Smooth muscle cell of the umbilical artery (primary cell): ENCODE data around the gene DCXR. TPM values are rescaled to one million over a fixed set of nuclear protein-coding genes. Genes with fewer than 3 reads are reported as not detected.

Source experiments
- total RNA-seq: library from RNA; depleted of rRNA; stranded (reverse); fragments of >200 nt; gene quantifications from 2 replicates; pipeline ENCODE4 v1.2.3, GENCODE V29; 2014

DCXR gene
- 30.7 and 48.7 TPM in 2 replicates for total RNA-seq

DNA sequence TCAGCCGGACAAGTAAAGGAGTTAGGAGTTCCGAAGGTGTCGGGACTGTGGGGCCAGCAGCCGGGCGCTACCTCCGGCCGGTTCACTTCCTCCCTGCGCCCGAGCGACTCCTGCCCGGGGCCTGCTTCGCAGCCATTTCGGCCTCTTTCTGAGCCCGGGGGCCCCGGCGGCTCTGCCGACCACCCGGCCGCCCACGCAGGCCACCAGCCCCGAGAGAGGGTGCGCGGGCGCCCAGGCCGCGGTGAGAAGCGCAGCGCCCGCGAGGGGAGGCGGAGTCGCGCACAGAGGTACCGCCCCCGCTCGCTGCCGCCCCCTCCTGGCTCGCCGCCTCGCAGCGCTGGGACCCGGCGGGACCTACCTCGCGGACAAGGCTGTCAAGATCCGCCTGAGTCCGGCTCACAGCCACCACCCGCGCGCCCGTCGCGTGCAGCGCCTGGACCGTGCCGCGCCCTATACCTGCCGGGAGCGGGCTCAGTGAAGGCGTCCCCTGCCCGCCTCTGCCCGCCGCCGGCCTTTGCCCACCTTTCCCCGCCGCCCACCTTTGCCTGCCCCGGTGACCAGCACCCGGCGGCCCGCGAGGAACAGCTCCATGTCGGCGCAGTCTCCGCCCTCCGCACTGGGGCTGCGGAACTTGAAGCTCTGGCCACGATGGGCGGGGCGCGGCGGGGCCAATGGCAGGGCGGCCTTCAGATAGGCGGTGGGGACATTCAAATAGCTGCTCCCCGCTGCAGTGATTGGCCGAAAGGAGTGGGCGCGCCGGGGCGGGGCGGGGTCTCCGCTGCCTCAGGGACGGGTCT lies at the start of gene DCXR:
Gene DCXR (minus strand): TSS at position 606 of the 797 bp plus-strand sequence. CDS start 15 bp downstream, at position 591.

GRCh38 chr17:82065638-82066303 lies 28.3 kb upstream of the DCXR start, which contains the start of gene DUS1L:
Gene DUS1L, minus strand, starts transcription at chr17:82065804. Its CDS starts 745 bp downstream, at chr17:82065059.

GRCh38 chr17:82051776-82052637 lies 14.5 kb upstream of the DCXR start, which contains the start of the genes GPS1 and RFNG:
Gene GPS1, plus strand, starts transcription at chr17:82051898. Its CDS starts 34 bp downstream, at chr17:82051932.
Gene RFNG, minus strand, starts transcription at chr17:82051811. Its CDS starts 45 bp downstream, at chr17:82051766.

GRCh38 chr17:82031303-82031884 lies 6.1 kb downstream of the DCXR start, which contains the start of gene RAC3:
Gene RAC3, plus strand, starts transcription at chr17:82031678. Its CDS starts 84 bp downstream, at chr17:82031762.

DNA sequence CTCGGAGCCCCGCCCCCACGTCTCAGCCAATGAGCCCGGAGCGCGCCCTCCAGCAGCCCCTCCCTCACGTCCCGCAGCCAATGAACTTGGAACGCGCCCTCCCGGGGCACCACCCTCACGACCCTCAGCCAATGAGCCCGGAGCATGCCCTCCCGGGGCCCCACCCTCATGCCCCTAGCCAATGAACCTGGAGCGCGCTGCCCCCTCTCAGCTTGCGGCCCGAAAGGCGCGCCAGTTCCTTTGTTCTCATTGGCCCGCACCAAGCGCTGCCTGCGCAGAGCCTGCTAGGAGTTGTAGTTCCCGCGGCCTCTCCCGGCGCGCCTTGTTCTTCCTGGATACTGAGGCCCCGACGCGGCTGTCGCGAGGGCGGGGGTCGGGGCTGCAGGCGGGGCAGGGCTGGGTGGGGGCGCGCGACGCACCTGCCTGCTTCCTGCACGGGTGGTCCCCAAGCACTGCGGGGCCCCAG lies 14.5 kb downstream of the DCXR start, which contains the start of gene LRRC45:
Gene LRRC45 (plus strand): TSS at position 325 of the 466 bp plus-strand sequence. CDS start 339 bp downstream, outside the sequence.

DNA sequence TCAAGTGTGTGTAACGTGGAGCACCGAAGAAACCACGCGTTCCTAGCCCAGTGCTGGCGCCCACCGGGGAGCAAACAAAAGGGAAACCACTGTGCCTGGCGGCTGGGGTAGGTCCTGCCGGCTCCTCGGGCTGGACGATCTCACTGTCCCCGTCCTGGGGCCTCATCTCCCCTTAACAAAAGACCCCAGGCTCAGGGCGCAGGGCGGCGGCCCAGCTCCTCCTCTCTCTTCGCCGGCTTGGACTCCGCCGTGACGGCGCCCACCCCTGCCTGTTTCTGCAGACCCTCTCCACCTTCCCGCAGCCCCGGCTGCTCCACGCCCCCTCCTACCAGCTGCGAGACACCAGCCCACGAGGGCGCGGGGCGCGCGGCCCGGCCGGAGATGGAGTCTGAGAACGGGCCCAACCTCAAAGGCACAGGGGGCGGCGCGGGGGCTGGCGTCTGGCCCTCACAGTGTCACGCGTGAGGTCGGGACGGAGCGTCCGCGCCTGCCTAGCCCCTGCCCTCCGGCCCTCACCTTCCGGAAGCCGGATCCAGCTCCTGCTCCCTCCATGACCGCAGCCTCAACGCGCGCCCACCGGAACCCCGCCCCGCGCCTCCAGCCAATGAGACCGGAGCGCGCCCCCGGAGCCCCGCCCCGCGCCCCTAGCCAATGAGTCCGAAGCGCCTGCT lies 15.1 kb downstream of the DCXR start, which contains the start of gene CENPX:
Gene CENPX (minus strand): TSS at position 569 of the 671 bp plus-strand sequence. CDS start 17 bp downstream, at position 552.

Other genes starting within 250 kb of the DCXR start
- gene GCGR, start 233.5 kb downstream of the DCXR start, total RNA-seq = not detected in 2 replicates
- gene MCRIP1, start 204.4 kb downstream of the DCXR start, total RNA-seq = 82.5 and 97.7 TPM in 2 replicates
- 0.09 TPM in 1 of 2 replicates, not detected in the other for gene PPP1R27, start 202.6 kb downstream of the DCXR start, total RNA-seq
- gene P4HB, start 177.2 kb downstream of the DCXR start, total RNA-seq = 2,852 and 4,180 TPM in 2 replicates
- gene ARHGDIA, start 166.4 kb downstream of the DCXR start, total RNA-seq = 120 and 379 TPM in 2 replicates
- 76.3 and 110 TPM in 2 replicates for gene ALYREF, start 146.1 kb downstream of the DCXR start, total RNA-seq
- gene ANAPC11, start 146.0 kb downstream of the DCXR start, total RNA-seq = 84.9 and 198 TPM in 2 replicates
- 0.51 and 1.5 TPM in 2 replicates for gene NPB, start 135.5 kb downstream of the DCXR start, total RNA-seq
- 50.5 and 52.1 TPM in 2 replicates for gene PCYT2, start 126.3 kb downstream of the DCXR start, total RNA-seq
- 13.1 and 20.2 TPM in 2 replicates for gene SIRT7, start 119.5 kb downstream of the DCXR start, total RNA-seq
- 28.2 and 32.5 TPM in 2 replicates for gene MAFG, start 110.0 kb downstream of the DCXR start, total RNA-seq
- gene PYCR1, start 100.4 kb downstream of the DCXR start, total RNA-seq = 245 and 274 TPM in 2 replicates
- gene MYADML2, start 90.5 kb downstream of the DCXR start, total RNA-seq = under 0.01 TPM in 1 of 2 replicates, not detected in the other
- 0.14 TPM in 1 of 2 replicates, not detected in the other for gene NOTUM, start 76.5 kb downstream of the DCXR start, total RNA-seq
- 21.4 and 28.8 TPM in 2 replicates for gene ASPSCR1, start 60.1 kb downstream of the DCXR start, total RNA-seq
- 11.3 and 17.7 TPM in 2 replicates for gene CENPX, start 14.8 kb downstream of the DCXR start, total RNA-seq
- gene LRRC45, start 14.4 kb downstream of the DCXR start, total RNA-seq = 10.1 and 13.3 TPM in 2 replicates
- 19.0 and 25.3 TPM in 2 replicates for gene RAC3, start 6.0 kb downstream of the DCXR start, total RNA-seq
- 47.5 and 67.4 TPM in 2 replicates for gene RFNG, start 14.1 kb upstream of the DCXR start, total RNA-seq
- 90.3 and 111 TPM in 2 replicates for gene GPS1, start 14.2 kb upstream of the DCXR start, total RNA-seq
- gene DUS1L, start 28.1 kb upstream of the DCXR start, total RNA-seq = 55.2 and 65.6 TPM in 2 replicates
- 104 and 307 TPM in 2 replicates for gene FASN, start 60.5 kb upstream of the DCXR start, total RNA-seq
- gene CCDC57, start 175.1 kb upstream of the DCXR start, total RNA-seq = 20.8 and 27.4 TPM in 2 replicates
- 359 and 382 TPM in 2 replicates for gene SLC16A3, start 191.3 kb upstream of the DCXR start, total RNA-seq
- gene CSNK1D, start 236.0 kb upstream of the DCXR start, total RNA-seq = 52.6 and 63.6 TPM in 2 replicates